Cardiac septum (tissue), 1 donor: ENCODE measurements around the gene MRPL27. TPM values are rescaled to one million over a fixed set of nuclear protein-coding genes. Genes with fewer than 3 reads are reported as not detected.
"Not testable (repeated sequence)": the region's sequence is repeated elsewhere in the genome, so short reads cannot be mapped to it uniquely, and the experiment has no call there.

Experiments used
- DNase-seq: peaks from one replicate; pipeline ENCODE4 v3.0.0-alpha.2; 2020; ENCODE audit warnings: low spot score
- intact Hi-C: fragments of 100-400 bp; cut with DNase I; formaldehyde crosslinking; loops from one replicate; pipeline ENCODE4 v1.14.0; 2022
- total RNA-seq: library from RNA; stranded (reverse); fragmentation: NEBNext Ultra II Directional; extraction: Animal tissue kit (Norgen Biotek cat#: 25700); gene quantifications from one replicate; pipeline ENCODE4 v1.2.1, GENCODE V29; 2021
- donor health status: DM: no; HTN: no; CAD: no.

MRPL27 gene
- total RNA-seq, 1 donor from 2014 or later: 61.4 TPM

GRCh38 chr17:50349243-50349600 is 23.8 kb downstream of the MRPL27 start:
- intact Hi-C loops: no loop called here
- DNase-seq: no peak

- intact Hi-C loops: no loop called here
- no peak for DNase-seq
Observed at GRCh38 chr17:50348522-50349242, 24.3 kb downstream of the MRPL27 start.

- intact Hi-C loops: no loop called here
- no peak for DNase-seq
Observed at GRCh38 chr17:50347894-50348291, 25.1 kb downstream of the MRPL27 start.

- DNase-seq: no peak
- intact Hi-C loops: no loop called here
Observed at GRCh38 chr17:50347117-50347893, 25.7 kb downstream of the MRPL27 start.

- no peak for DNase-seq
- intact Hi-C loops: no loop called here
Observed at GRCh38 chr17:50346313-50347116, 26.5 kb downstream of the MRPL27 start.

GRCh38 chr17:50345432-50346312 is 27.3 kb downstream of the MRPL27 start, which contains the start of gene XYLT2:
Gene XYLT2 (plus strand): TSS chr17:50346126. CDS start chr17:50346141, 15 bp downstream.
- DNase-seq: peak; percentile 94
- intact Hi-C loops: no loop called here

GRCh38 chr17:50344731-50345365 is 28.1 kb downstream of the MRPL27 start:
- no peak for DNase-seq
- intact Hi-C loops: no loop called here

- DNase-seq: no peak
- intact Hi-C loops: no loop called here
Observed at GRCh38 chr17:50339381-50339780, 33.6 kb downstream of the MRPL27 start.

GRCh38 chr17:50338645-50339044 is 34.3 kb downstream of the MRPL27 start:
- no peak for DNase-seq
- intact Hi-C loops: no loop called here

GRCh38 chr17:50337956-50338355 is 35.0 kb downstream of the MRPL27 start:
- intact Hi-C loops: no loop called here

GRCh38 chr17:50333291-50334057 is 39.5 kb downstream of the MRPL27 start:
- intact Hi-C loops, DNase-seq: not testable (repeated sequence)

More at GRCh38 chr17:50337956-50338355, 35.0 kb downstream of the MRPL27 start:
- no peak for DNase-seq

- intact Hi-C loops: no loop called here
Observed at GRCh38 chr17:50332196-50332595, 40.8 kb downstream of the MRPL27 start.

GRCh38 chr17:50331085-50331791 is 41.7 kb downstream of the MRPL27 start:
- no peak for DNase-seq
- intact Hi-C loops: no loop called here

More at GRCh38 chr17:50332196-50332595, 40.8 kb downstream of the MRPL27 start:
- DNase-seq: no peak

GRCh38 chr17:50330151-50330775 is 42.7 kb downstream of the MRPL27 start:
- DNase-seq: no peak

GRCh38 chr17:50329716-50330115 is 43.3 kb downstream of the MRPL27 start:
- intact Hi-C loops: no loop called here
- DNase-seq: no peak

More at GRCh38 chr17:50330151-50330775, 42.7 kb downstream of the MRPL27 start:
- intact Hi-C loops: no loop called here

GRCh38 chr17:50328363-50329325 is 44.3 kb downstream of the MRPL27 start:
- intact Hi-C loops: no loop called here
- DNase-seq: no peak
